Measurements from ENCODE around the gene ZDHHC12.

- TF ChIP-seq CTCF (IDR thresholded peaks at IDR 0.05), result no peak
- TF ChIP-seq POLR2A (IDR thresholded peaks at IDR 0.05), result no peak
- no peak for TF ChIP-seq EP300 (IDR thresholded peaks at IDR 0.05)
These were observed 23.3 kb upstream of the ZDHHC12 start for GRCh38 chr9:128747241-128747640.

Measured in ovary (tissue), 3 donors.